DOHH2 (cell line): ENCODE measurements around the gene RICTOR.

Source experiments
- H3F3A ChIP-seq: fragments of 200-600 bp; sonication (generic), shearing (Covaris generic); 2 replicates; pipeline ENCODE4 v1.6.0; 2016; ENCODE audit warnings: antibody characterized with exemption, mild to moderate bottlenecking; ENCODE audit not compliant: control insufficient read depth, insufficient read depth
- H3K27ac ChIP-seq: fragments of 200-600 bp; sonication (generic); 2 replicates; pipeline ENCODE4 v1.5.1; 2014; ENCODE audit warnings: low read depth, mild to moderate bottlenecking, low read length, moderate library complexity
- H3K27me3 ChIP-seq: fragments of 200-600 bp; sonication (generic); 2 replicates; pipeline ENCODE4 v1.6.1; 2014; ENCODE audit warnings: mild to moderate bottlenecking, low read length, mixed read lengths; ENCODE audit not compliant: control insufficient read depth
- H3K36me3 ChIP-seq: fragments of 200-600 bp; sonication (generic); 2 replicates; pipeline ENCODE4 v1.6.1; 2014; ENCODE audit warnings: mild to moderate bottlenecking, low read length, moderate library complexity, mixed read lengths; ENCODE audit not compliant: control insufficient read depth
- H3K4me1 ChIP-seq: fragments of 200-600 bp; sonication (generic); 2 replicates; pipeline ENCODE4 v1.6.1; 2014; ENCODE audit warnings: mild to moderate bottlenecking, low read length, mixed read lengths; ENCODE audit not compliant: control insufficient read depth
- H3K4me2 ChIP-seq: fragments of 200-600 bp; sonication (generic); 2 replicates; pipeline ENCODE4 v1.6.0; 2014; ENCODE audit warnings: mild to moderate bottlenecking, low read length, moderate library complexity
- H3K4me3 ChIP-seq: fragments of 200-600 bp; sonication (generic); 2 replicates; pipeline ENCODE4 v1.5.1; 2014; ENCODE audit warnings: mild to moderate bottlenecking, low read length, mixed read lengths
- H3K79me2 ChIP-seq: fragments of 200-600 bp; sonication (generic); 2 replicates; pipeline ENCODE4 v1.6.1; 2014; ENCODE audit warnings: mild to moderate bottlenecking, low read length, mixed read lengths; ENCODE audit not compliant: control insufficient read depth
- H3K9me2 ChIP-seq: fragments of 200-600 bp; sonication (generic); replicated peaks from 2 replicates; pipeline ENCODE4 v1.6.1; 2014; ENCODE audit warnings: mild to moderate bottlenecking, low read length, mixed read lengths; ENCODE audit not compliant: control insufficient read depth
- H3K9me3 ChIP-seq: fragments of 200-600 bp; sonication (generic); 2 replicates; pipeline ENCODE4 v1.6.1; 2014; ENCODE audit warnings: antibody characterized with exemption, low read length, mixed read lengths; ENCODE audit not compliant: control insufficient read depth, insufficient read depth
- H4K20me1 ChIP-seq: fragments of 200-600 bp; sonication (generic); 2 replicates; pipeline ENCODE4 v1.6.0; 2014; ENCODE audit warnings: low read depth, mild to moderate bottlenecking, antibody characterized with exemption, low read length, moderate library complexity; ENCODE audit not compliant: control insufficient read depth, insufficient read depth
- EZH2phosphoT487 ChIP-seq: fragments of 200-600 bp; sonication (generic); IDR thresholded peaks from 2 replicates; pipeline ENCODE4 v1.6.1; 2017; ENCODE audit warnings: borderline replicate concordance, mild to moderate bottlenecking, antibody characterized with exemption, low read length, moderate library complexity, mixed read lengths
- TF ChIP-seq, protein P1 (sequence below): fragments of 200-600 bp; sonication (generic); IDR thresholded peaks from one replicate; pipeline ENCODE4 v1.5.1; 2014; ENCODE audit warnings: antibody characterized with exemption, mild to moderate bottlenecking, low read depth, low read length; ENCODE audit not compliant: poor library complexity, severe bottlenecking

Gene RICTOR

DNA sequence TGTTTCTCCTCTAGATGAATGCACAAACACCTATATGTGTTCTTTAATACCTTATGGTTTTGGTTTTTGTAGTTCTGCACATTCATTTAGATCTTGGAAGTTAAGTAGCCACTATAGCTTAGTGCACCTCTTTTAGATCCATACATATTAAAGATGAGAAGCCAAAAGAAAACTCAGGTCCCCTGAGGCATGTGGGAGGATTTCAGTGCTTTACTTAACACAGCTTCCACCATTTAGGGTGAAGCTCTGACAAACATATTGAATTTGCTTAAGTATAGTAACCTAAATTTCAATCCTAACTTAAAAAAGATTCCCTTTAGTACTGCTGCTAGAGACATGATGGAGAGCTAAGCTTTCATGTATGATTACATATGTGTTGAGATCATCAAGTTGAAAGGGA, 25.6 kb upstream of the RICTOR start:
- Histone ChIP-seq H3K27me3 (peaks cover 9% of the 10 kb centered on the region), H3K9me3 (no peaks in the 10 kb centered on the region), H3F3A (no peaks in the 10 kb centered on the region), H3K79me2 (no peaks in the 10 kb centered on the region), H3K4me3 (no peak overlapping the region), H3K27ac (no peak overlapping the region), H3K9me2 (no peaks in the 10 kb centered on the region), H4K20me1 (no peaks in the 10 kb centered on the region), H3K4me1 (no peaks in the 10 kb centered on the region), H3K4me2 (no peak overlapping the region), H3K36me3 (no peaks in the 10 kb centered on the region)
- no peak for TF ChIP-seq EZH2phosphoT487
- TF ChIP-seq, protein P1, sequence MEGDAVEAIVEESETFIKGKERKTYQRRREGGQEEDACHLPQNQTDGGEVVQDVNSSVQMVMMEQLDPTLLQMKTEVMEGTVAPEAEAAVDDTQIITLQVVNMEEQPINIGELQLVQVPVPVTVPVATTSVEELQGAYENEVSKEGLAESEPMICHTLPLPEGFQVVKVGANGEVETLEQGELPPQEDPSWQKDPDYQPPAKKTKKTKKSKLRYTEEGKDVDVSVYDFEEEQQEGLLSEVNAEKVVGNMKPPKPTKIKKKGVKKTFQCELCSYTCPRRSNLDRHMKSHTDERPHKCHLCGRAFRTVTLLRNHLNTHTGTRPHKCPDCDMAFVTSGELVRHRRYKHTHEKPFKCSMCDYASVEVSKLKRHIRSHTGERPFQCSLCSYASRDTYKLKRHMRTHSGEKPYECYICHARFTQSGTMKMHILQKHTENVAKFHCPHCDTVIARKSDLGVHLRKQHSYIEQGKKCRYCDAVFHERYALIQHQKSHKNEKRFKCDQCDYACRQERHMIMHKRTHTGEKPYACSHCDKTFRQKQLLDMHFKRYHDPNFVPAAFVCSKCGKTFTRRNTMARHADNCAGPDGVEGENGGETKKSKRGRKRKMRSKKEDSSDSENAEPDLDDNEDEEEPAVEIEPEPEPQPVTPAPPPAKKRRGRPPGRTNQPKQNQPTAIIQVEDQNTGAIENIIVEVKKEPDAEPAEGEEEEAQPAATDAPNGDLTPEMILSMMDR: no peak

DNA sequence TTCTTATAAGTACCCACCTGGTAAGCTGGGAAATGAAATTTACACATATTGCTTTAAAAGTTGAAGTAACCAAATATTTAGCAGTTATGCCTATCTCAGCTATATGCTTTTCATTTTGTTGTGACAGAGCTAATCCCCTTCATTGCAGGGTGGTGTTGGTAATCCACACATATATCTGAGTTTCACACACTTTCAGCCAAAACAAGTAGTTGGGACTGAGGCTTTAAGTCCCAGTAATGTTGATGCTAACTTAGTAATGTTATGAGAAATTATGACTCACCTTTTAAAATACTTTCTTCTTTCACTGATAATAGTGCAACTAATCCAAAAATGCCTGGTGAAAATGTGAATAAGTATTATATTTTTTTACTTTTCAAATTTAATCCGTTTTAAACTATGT, 19.2 kb upstream of the RICTOR start:
- no peak overlapping the region for H3K27ac ChIP-seq
- no peak overlapping the region for H3K4me3 ChIP-seq
- H3K9me3 ChIP-seq: no peaks in the 10 kb centered on the region; the same call in 1 of the 2 replicates
- no peaks in the 10 kb centered on the region for H3F3A ChIP-seq
- H3K27me3 ChIP-seq: 0 out of 2 replicates have a peak, but pooled peaks cover 4% of the 10 kb centered on the region
- no peaks in the 10 kb centered on the region for H3K9me2 ChIP-seq
- H3K4me1 ChIP-seq: no peaks in the 10 kb centered on the region
- H3K36me3 ChIP-seq: no peaks in the 10 kb centered on the region
- H3K4me2 ChIP-seq: no peak overlapping the region
- no peaks in the 10 kb centered on the region for H3K79me2 ChIP-seq
- no peak for TF ChIP-seq EZH2phosphoT487
- TF ChIP-seq, protein P1: no peak
- no peaks in the 10 kb centered on the region for H4K20me1 ChIP-seq

DNA sequence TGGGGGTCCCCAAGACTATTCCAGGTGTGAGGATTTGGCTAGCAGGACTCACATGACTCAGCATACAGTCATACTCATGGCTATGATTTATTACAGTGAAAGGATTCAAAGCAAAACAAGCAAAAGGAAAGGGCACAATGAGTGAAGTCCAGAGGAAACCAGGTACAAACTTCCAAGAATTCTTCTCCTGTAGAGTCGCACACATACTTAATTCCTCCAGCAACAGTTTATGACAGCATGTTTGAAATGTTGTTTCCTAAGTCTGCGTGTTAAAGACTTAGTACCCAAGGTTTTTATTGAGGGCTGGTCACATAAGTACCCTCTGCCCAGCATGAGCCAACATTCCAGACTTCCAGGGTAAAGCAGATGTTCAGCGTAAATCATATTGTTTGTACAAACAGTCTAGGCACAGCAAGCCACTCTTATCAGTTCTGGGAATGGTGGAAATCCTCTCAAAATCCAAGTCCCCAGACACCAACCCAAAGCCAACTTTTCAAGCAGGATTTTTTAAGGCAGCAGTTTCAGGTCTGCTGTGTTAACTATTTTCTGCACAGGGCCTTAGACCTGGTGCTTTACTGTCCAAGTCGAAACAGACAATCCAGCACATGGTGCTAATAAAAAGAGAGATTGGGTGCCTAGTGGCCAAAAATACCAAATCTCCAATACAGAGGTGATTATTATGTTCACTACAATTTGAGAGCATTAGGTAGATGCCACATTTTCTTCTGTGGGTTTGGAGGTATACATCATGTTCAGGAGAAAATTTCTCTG, 18.6 kb upstream of the RICTOR start:
- TF ChIP-seq EZH2phosphoT487: no peak
- TF ChIP-seq, protein P1: no peak
- H3K9me2 ChIP-seq: no peaks in the 10 kb centered on the region
- no peaks in the 10 kb centered on the region for H3K36me3 ChIP-seq
- H3K4me1 ChIP-seq: no peaks in the 10 kb centered on the region
- 0 out of 2 replicates have a peak, but pooled peaks cover 4% of the 10 kb centered on the region for H3K27me3 ChIP-seq
- no peak overlapping the region for H3K27ac ChIP-seq
- no peak overlapping the region for H3K4me3 ChIP-seq
- no peaks in the 10 kb centered on the region for H3K79me2 ChIP-seq
- no peaks in the 10 kb centered on the region for H3F3A ChIP-seq
- H4K20me1 ChIP-seq: no peaks in the 10 kb centered on the region
- H3K4me2 ChIP-seq: no peak overlapping the region
- no peaks in the 10 kb centered on the region; the same call in 1 of the 2 replicates for H3K9me3 ChIP-seq
